Fibroblast of villous mesenchyme (primary cell): ENCODE data around the gene RAB22A. TPM values are rescaled to one million over a fixed set of nuclear protein-coding genes. Genes with fewer than 3 reads are reported as not detected.

Source experiments
- DNase-seq: peaks from one replicate; pipeline ENCODE4 v3.0.0-alpha.2; 2010; ENCODE audit warnings: low read depth
- H3K4me3 ChIP-seq: 2 replicates; pipeline ENCODE4 v1.5.1; 2011; ENCODE audit warnings: low read depth, mild to moderate bottlenecking, low read length
- total RNA-seq: library from RNA; depleted of rRNA; stranded (reverse); fragments of >200 nt; gene quantifications from 2 replicates; pipeline ENCODE4 v1.2.3, GENCODE V29; 2012
- TF ChIP-seq, protein P1 (sequence below): IDR thresholded peaks from 2 replicates; pipeline ENCODE4 v1.5.1; 2012; ENCODE audit warnings: low read depth, mild to moderate bottlenecking, low read length; ENCODE audit not compliant: insufficient read depth

Gene RAB22A
- total RNA-seq, 1 donor, result 20.7 TPM

DNA sequence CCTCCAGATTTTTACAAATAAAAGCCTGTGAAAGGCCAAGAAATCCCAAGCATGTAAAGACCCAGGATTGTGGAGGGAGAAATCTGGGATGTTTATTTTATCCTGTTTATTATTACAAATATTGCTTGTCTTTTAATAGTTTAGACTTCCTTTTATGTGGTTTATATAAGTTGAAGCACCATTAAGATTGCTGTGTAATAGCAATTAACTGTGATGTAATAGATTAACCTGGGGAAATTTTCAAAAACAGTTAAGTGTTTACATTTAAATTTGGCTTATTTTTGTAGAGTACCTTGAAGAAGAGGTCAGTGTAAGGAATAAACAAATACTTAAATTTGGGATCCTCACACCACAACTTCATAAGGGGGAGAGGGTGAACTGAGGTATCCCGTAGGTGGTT, 106.5 kb downstream of the RAB22A start:
- DNase-seq, result no peak
- TF ChIP-seq, protein P1, sequence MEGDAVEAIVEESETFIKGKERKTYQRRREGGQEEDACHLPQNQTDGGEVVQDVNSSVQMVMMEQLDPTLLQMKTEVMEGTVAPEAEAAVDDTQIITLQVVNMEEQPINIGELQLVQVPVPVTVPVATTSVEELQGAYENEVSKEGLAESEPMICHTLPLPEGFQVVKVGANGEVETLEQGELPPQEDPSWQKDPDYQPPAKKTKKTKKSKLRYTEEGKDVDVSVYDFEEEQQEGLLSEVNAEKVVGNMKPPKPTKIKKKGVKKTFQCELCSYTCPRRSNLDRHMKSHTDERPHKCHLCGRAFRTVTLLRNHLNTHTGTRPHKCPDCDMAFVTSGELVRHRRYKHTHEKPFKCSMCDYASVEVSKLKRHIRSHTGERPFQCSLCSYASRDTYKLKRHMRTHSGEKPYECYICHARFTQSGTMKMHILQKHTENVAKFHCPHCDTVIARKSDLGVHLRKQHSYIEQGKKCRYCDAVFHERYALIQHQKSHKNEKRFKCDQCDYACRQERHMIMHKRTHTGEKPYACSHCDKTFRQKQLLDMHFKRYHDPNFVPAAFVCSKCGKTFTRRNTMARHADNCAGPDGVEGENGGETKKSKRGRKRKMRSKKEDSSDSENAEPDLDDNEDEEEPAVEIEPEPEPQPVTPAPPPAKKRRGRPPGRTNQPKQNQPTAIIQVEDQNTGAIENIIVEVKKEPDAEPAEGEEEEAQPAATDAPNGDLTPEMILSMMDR, result no peak
- H3K4me3 ChIP-seq, result no peak overlapping the region

DNA sequence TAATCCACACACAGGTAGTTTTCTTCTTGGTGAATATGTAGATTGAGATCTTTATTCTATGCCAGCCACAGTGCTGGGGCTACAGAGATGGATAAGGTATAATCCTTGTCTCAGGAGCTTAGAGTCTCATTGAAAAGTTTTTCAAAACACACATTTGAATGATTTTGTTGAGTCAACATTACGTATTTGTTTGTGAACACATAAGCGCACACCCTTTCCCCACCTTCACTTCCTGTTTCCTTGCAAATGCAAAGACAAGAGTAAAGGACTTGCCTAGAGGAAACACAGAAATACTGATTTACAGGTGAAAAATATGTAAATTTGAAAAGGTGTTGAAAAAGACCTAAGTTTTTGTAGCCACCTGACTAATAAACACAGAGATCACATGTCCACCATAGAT, 107.3 kb downstream of the RAB22A start:
- no peak for DNase-seq
- H3K4me3 ChIP-seq, result no peak overlapping the region
- TF ChIP-seq, protein P1, result no peak

Other genes starting within 250 kb of the RAB22A start
- not detected in 2 replicates for gene ANKRD60, start 81.1 kb upstream of the RAB22A start, total RNA-seq
- 12.2 and 15.1 TPM in 2 replicates for gene VAPB, start 79.5 kb downstream of the RAB22A start, total RNA-seq
- 0.86 and 2.9 TPM in 2 replicates for gene APCDD1L, start 205.7 kb downstream of the RAB22A start, total RNA-seq